GM19324 (cell line): Measurements from ENCODE around the gene CYP2W1.
"Not testable (repeated sequence)": the region's sequence is repeated elsewhere in the genome, so short reads cannot be mapped to it uniquely, and the experiment has no call there.

Experiments used
- ATAC-seq: cut with Tn5 transposase; IDR thresholded peaks from one replicate; pipeline ENCODE4 v1.9.1; 2021; ENCODE audit warnings: mild to moderate bottlenecking, moderate library complexity; ENCODE audit not compliant: unreplicated experiment, low FRiP score

The CYP2W1 gene, protein sequence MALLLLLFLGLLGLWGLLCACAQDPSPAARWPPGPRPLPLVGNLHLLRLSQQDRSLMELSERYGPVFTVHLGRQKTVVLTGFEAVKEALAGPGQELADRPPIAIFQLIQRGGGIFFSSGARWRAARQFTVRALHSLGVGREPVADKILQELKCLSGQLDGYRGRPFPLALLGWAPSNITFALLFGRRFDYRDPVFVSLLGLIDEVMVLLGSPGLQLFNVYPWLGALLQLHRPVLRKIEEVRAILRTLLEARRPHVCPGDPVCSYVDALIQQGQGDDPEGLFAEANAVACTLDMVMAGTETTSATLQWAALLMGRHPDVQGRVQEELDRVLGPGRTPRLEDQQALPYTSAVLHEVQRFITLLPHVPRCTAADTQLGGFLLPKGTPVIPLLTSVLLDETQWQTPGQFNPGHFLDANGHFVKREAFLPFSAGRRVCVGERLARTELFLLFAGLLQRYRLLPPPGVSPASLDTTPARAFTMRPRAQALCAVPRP

DNA sequence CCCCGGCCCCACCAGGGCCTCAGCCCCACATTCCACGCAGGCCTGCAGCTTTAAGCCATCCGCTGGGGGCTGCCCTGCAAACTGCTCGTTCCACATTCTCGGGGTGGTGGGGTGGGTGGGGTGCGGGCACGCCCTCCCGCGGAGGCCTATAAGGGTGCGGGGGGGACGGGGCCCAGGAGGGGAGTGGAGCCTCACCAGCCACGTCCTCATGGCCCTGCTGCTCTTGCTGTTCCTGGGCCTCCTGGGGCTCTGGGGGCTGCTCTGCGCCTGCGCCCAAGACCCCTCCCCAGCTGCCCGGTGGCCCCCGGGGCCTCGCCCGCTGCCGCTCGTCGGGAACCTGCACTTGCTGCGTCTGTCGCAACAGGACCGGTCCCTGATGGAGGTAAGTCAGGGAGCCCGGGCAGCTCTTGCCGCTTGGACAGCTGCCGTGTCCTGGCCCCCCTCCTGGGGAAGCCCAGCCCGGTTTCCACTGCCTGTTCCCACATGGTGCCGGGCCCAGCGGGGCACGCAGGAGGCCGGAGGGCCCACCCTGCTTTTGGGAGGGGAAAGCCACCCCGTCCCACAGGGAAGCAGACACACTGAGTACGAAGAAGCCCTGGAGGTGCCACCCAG is at the start of gene CYP2W1:
CYP2W1 (plus strand) TSS at position 178 of the 612 bp plus-strand sequence; CDS start at position 209, 31 bp downstream.
- ATAC-seq: no peak

DNA sequence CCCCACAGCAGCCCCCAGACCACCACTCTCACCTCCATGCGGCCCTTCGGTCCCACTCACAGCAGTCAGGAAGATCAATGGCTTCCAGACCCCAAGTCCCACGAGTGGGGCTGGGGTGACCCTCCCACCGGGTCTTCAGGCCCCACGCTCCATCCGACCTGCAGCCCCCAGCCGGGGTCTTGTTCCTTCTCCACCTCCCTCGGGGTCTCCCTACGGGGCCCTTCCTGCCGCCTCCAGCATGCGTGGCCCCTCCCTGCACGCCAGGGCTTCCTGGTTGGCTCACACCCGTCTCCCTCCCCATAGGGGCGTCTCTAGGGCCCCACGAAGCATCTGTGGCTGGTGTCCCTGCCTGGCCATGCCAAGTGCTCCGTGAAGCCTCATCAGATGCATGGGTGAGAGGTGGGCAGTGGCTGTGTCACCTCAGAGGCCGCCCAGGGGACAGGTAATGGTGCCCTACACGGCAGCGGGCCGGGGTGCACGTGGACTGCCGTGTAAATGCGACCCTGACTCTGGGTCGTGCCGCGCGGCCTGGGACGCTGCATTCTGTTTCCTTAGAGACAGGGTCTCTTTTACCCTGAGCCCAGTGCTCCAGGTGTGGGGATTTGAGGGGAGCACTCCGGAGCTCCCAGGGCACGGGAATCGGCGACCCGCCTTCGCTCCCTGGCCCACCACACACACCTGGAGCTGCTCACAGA is 48.4 kb upstream of the CYP2W1 start:
- no peak for ATAC-seq

DNA sequence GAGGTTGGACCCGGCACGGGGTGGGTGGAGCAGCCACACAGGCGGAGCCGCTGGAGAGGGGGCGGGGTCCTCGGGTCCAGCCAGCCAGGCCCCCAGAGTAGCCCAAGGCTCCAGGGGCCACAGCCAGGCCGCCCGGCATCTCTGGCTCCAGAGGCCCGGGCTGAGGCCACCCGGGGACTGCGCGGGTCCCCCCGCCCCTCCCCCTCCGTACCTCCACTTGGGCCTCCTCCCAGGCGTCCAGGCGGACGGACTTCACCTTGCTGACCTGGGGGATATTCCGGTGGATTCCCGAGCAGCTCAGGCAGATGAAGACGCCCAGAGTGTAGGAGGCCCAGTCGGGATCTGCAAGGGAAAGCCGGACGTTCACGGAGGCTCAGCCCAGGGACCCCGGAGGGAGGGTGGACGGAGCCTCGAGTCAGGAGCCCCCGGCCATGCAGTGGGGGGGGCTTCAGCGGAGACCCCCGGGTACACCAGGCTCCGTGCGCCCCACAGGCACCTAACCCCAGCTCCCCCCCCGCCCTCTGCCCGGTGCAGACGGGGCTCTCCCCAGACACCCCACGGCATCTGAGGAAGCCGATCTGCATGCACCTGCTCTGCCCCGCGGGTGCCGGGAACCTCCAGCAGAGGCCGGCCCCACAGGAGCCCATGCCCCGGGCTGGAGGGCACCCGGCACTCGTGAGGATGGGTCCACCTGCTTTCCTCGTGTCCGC is 47.7 kb upstream of the CYP2W1 start:
- ATAC-seq: no peak

DNA sequence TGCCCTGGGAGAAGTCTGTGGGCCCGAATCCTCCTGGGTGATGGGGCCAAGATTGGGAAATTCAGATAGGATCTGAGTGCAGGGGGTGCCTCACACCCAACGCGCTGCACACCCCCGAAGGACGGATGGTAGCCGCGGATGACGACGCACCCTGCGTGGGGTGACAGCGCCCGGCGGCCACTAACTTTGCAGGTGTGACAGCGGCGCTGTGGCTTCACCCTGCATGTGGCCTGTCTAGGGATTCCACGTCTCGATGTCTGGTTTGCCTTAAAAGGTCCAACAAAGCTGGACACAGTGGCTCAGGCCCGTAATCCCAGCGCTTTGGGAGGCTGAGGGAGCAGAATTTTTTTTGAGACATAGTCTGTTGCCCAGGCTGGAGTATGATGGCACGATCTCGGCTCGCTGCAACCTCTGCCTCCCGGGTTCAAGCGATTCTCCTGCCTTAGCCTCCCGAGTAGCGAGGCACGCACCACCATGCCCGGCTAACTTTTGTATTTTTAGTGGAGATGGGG is 47.1 kb upstream of the CYP2W1 start:
- no peak for ATAC-seq

DNA sequence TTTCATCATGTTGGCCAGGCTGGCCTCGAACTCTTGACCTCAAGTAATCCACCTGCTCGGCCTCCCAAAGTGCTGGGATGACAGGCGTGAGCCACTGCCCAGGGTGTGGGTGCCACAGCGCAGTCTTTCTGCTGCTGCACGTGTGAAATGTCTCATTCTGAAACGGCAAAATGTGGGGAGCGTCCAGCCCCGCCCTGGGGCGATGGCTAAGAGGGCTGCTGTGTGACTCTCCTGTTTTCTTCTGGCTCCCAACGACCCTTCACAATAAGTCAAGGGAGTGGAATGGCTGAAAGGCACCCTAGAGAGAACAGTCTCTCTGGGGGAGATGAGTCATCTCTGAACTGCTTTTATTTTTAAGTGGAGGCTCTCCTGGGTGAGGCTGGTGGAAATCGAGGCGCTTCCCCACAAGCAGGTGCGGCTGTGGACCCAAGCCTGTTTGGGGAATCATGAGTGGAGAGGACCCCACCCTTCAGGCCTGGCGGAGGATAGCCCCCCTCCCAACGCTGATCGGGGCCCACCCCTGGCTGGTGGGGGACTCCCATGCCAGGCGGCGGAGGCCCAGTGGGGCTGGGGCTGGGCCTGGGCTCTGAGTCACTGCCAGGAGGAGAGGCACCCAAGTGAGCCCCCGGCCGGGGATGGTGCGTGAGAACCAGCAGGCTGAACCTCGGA is 46.5 kb upstream of the CYP2W1 start:
- ATAC-seq: peak; percentile 53

DNA sequence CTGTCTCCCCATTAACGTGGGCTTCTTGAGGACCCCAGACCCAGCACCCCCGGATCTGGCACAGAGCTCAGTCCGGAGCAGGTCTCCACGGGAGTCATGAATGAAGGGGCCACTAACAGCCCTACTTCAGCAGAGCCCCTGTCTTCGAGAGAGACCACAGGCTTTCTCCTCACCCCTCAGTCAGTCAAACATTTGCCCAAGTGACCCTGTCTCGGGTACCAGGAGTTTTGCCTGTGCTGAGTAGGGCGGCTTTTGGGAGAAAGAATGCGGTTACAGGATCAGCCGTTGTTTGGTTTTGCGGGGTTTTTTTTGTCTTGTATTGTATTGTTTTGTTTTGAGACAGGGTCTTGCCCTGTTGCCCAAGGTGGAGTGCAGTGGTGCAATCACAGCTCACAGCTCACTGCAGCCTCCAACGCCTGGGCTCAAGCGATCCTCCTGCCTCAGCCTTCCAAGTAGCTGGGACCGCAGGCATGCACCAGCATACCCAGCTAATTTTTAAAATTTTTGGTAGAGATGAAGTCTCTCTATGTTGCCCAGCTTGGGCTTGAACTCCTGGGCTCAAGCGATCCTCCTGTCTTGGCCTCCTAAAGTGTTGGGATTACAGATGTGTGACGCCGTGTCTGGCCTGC is 45.0 kb upstream of the CYP2W1 start:
- ATAC-seq: no peak

DNA sequence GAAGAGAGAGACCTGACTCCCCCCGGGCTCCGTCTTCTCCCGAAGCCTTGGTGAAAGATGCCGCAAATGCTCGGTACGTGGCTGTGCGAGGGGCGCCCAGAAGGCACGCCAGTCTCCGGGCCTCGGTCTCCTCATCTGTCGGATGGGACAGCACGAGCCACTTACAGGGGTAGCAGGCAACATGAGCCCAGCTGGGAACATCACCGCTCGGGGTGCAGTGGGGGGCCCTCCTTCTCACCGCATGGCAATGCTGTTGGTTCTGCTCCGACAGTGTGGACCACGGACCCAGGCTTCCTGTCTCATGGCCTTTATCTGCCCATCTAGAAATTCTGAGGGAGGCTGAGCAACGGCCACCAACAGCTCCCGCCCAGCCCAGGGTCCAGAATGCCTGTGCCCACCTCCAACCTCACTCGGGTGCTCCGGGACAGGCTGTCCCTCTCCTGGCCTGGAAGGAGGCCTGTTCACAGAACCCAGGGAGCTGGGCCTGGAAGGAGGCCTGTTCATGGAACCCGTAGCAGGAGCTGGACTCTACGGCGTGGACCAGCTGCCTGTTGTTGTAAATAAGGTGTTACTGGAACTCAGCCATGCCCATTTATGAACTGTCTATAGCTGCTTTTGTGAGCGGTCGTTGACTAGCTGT is 44.3 kb upstream of the CYP2W1 start:
- ATAC-seq: no peak

DNA sequence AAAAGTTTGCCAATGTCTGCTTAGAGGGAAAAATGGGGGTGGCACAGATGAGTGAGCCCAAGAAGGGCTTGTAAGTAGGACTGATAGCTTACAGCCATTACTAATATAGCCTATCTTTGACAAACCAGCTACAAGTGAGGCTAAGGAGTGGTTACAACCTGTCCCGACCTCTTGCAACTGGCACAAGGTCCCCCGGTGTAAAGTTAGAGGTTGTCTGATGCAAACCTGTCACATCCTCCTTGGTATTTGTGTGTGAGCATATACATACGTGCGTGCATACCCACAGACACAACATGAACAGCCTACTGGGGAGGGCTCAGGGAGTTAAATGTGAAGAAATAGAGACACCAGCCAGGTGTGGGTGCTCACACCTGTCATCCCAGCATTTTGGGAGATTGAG is 43.1 kb upstream of the CYP2W1 start:
- no peak for ATAC-seq

DNA sequence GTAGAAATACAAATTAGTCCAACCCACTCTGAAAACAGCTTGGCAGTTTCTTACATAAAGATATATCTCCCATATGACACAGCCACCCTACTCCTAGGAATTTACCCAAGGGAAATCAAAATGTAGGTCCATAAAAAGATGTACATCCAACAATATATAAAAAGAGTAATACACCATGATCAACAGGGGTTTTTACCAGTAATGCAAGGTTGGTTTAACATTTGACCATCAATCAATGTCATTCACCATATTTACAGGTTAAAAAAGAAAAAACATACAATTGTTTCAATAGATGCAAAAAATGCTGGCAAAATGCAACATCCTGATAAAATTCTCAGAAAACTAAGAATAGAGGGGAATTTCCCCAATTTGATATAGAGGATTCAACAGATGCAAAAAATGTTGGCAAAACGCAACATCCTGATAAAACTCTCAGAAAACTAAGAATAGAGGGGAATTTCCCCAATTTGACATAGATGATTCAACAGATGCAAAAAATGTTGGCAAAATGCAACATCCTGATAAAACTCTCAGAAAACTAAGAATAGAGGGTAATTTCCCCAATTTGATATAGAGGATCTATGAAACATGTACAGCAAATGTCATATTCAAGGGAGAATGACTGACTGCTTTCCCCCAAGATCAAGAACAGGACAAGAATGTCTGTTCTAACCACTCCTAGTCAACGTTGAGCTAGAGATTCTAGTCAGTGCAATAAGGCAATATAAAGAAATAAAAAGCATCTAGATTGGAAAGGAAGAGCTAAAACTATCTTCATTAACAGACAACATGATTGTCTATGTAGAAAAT is 42.2 kb upstream of the CYP2W1 start:
- no peak for ATAC-seq

DNA sequence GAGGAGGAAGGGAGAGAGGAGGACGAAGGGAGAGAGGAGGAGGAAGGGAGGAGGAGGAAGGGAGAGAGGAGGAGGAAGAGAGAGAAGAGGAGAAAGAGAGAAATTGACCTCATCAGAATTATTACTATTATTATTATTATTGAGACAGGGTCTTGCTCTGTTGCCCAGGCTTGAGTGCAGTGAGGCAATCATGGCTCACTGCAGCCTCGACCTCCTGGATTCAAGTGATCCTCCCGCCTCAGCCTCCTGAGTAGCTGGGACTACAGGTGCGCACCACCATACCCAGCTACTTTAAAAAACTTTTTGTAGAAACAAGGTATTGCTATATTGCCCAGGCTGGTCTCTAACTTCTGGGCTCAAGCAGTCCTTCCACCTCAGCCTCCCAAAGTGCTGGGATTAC is 39.2 kb upstream of the CYP2W1 start:
- not testable (repeated sequence) for ATAC-seq

DNA sequence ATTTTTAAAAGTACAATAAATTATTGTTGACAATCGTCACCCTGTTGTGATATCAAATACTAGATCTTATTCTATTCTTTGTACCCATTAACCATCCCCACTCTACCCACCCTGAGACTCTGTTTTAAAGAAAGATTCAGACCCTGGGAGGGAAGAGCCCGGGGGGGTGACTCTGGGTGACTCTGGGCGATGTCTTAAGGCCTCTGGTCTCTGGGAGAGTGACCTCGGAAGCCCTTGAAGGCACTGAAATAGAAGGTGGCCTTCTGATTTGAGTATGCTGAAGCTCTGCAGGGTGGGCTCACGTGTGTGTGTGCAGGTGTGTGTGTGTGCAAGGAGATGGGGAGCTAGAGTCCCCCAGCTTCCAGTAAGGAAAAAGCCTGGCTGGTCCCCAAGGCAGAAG is 38.2 kb upstream of the CYP2W1 start:
- ATAC-seq: no peak

DNA sequence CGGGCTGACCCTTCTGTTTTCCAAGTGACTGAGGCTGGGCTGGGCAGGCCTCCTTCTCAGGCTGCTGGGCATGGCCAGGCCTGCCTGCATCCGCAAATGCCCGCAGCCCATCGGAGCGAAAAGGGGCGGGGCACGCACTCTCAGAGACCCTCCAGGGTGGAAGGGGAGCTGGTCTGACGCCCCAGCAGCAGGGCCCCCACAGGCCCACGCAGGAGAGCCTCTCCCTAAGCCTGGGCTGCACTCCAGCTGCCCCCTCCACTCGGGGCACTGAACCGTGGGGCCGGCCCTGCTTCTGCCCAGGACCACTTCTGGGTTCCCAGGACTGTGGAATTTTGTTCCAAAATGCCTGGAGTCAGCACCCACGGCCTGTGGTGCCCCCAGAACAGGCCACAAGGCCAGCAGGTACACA is 37.8 kb upstream of the CYP2W1 start:
- ATAC-seq: no peak

DNA sequence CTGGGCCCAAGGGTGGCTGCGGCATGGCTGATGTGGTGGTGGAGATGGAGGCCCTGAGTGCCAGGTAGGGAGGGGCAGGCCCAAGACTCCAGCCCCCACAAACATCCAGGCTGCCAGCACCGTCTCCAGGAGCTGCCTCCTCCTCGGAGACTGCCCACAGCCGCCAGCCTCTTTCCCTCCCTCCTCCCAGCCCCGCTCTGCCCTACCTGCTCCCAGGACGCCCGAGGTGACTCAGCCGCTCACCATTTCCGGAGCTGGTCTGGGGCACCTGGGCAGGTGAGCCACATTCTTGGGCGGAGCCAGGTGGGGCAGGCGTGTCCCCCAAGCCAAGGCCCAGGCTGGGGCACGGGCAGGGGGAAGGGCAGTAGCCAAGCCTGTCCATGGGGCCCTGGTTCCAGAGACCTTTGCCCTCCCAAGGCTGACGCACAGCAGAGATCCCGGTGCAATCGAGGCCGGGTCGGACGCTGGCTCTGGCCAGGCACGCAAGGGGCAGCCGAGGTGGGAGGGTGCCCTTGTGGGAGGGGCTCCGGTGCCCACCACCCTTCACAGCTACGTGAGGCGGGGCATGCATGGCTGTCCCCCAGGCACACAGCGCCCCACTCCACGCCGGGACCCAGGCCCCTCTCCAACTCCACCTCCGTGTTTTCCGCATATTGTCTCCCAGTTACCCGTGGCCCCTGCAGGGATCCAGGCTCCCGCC is 37.3 kb upstream of the CYP2W1 start:
- no peak for ATAC-seq

DNA sequence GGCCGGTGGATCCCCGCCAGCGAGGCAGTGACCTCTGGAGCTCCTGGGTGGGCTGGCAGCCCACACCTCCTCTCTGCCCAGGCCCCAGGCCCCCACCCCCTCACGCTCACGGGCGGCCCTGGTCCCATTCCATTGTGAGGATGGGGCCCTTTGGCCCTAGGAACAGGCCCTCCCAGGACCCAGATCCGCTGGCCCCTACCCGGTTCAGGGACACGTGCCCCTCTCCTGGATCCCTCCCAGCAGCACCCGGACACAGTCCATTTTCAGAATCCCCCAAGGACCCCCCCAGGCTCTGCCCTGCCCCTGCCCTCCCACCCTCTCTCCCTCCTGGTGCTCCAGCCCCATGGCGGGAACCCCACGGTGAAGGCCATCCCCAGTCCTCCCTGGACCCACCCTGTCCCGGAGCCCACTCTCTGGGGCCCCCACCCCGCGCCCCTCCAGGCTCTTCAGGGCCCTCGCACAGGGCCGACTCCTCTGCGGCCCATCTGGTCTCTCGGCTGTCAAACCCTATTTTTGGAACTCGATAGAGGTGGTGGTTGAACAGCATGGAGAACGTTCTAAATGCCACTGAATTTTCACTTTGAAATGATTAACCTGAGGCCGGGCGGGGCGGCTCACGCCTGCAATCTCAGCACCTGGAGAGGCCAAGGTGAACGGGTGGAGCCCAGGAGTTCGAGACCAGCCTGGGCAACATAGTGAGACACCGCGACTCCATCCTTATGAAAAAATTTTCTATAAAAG is 36.6 kb upstream of the CYP2W1 start:
- ATAC-seq: no peak

DNA sequence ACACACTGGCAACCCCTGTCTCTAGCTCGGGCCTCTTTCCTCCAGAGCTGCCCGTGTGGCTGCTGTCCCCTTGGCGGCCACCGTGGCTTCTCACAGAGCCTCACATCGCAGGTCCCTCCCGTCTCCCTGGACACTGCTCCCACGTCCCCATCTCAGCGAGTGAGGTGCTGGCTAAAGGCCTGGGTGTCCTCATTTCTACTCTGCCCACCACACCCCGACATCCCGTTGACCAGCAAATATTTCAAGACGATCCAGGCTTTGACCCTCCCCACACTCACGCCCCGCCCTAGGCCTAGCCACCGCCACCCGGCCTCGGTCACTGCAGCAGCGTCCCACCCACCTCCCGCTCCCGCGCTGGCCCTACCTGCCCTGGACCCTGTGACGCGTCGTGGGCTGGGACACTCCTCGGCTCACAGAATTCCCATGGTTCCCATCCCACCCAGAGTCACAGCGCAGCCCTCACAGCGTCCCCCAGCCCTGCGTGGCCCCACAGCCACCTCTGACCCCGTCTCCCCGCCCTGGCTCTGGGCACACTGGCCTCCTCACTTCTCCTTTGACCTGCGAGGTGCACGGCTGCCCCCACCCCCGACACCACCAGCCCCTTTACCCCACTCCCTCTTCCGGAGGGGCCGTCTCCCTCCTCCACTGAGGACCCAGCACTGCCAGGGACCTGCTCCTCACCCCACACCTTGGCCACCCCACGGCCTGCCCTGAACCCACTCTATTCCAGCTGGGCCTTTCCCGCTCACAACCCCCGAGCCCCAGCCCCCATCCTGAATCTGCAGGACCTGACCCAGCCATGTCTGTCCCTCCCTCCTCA is 35.4 kb upstream of the CYP2W1 start:
- ATAC-seq: no peak
